ENCODE data around the gene TTC28. TPM values are rescaled to one million over a fixed set of nuclear protein-coding genes. Genes with fewer than 3 reads are reported as not detected.

The TTC28 gene
- total RNA-seq, 1 donor from 2014 or later, result 13.5 TPM

- H3K36me3 ChIP-seq (ENCODE audit: control insufficient read depth, insufficient read depth, low read length), result no peaks in the 10 kb centered on the region
- no peak for TF ChIP-seq CTCF (IDR thresholded peaks at IDR 0.05; ENCODE audit: insufficient read depth, low read length, poor library complexity, severe bottlenecking)
Measured at GRCh38 chr22:28048529-28048928, 631.1 kb downstream of the TTC28 start.

GRCh38 chr22:28047740-28048139 is 631.9 kb downstream of the TTC28 start:
- Histone ChIP-seq H3K4me3 (ENCODE audit: low read depth, low read length) (no peak overlapping the region), H3K36me3 (ENCODE audit: control insufficient read depth, insufficient read depth, low read length) (no peaks in the 10 kb centered on the region), H3K27me3 (ENCODE audit: control insufficient read depth, insufficient read depth, low read length) (no peaks in the 10 kb centered on the region)
- no peak for TF ChIP-seq CTCF (IDR thresholded peaks at IDR 0.05; ENCODE audit: insufficient read depth, low read length, poor library complexity, severe bottlenecking)
- no peak for DNase-seq (ENCODE audit: low read depth)

More at GRCh38 chr22:28048529-28048928, 631.1 kb downstream of the TTC28 start:
- H3K4me3 ChIP-seq (ENCODE audit: low read depth, low read length), result no peak overlapping the region
- no peak for DNase-seq (ENCODE audit: low read depth)
- no peaks in the 10 kb centered on the region for H3K27me3 ChIP-seq (ENCODE audit: control insufficient read depth, insufficient read depth, low read length)

GRCh38 chr22:28046100-28046499 is 633.5 kb downstream of the TTC28 start:
- Histone ChIP-seq H3K4me3 (ENCODE audit: low read depth, low read length) (no peak overlapping the region), H3K27me3 (ENCODE audit: control insufficient read depth, insufficient read depth, low read length) (no peaks in the 10 kb centered on the region), H3K36me3 (ENCODE audit: control insufficient read depth, insufficient read depth, low read length) (no peaks in the 10 kb centered on the region)
- DNase-seq (ENCODE audit: low read depth), result no peak
- TF ChIP-seq CTCF (IDR thresholded peaks at IDR 0.05; ENCODE audit: insufficient read depth, low read length, poor library complexity, severe bottlenecking), result no peak

GRCh38 chr22:28044546-28045173 is 635.0 kb downstream of the TTC28 start:
- TF ChIP-seq CTCF (IDR thresholded peaks at IDR 0.05; ENCODE audit: insufficient read depth, low read length, poor library complexity, severe bottlenecking), result no peak
- Histone ChIP-seq H3K27me3 (ENCODE audit: control insufficient read depth, insufficient read depth, low read length) (no peaks in the 10 kb centered on the region), H3K36me3 (ENCODE audit: control insufficient read depth, insufficient read depth, low read length) (no peaks in the 10 kb centered on the region), H3K4me3 (ENCODE audit: low read depth, low read length) (no peak overlapping the region)
- DNase-seq (ENCODE audit: low read depth), result no peak

- no peak for DNase-seq (ENCODE audit: low read depth)
- Histone ChIP-seq H3K4me3 (ENCODE audit: low read depth, low read length) (no peak overlapping the region), H3K36me3 (ENCODE audit: control insufficient read depth, insufficient read depth, low read length) (no peaks in the 10 kb centered on the region), H3K27me3 (ENCODE audit: control insufficient read depth, insufficient read depth, low read length) (no peaks in the 10 kb centered on the region)
- TF ChIP-seq CTCF (IDR thresholded peaks at IDR 0.05; ENCODE audit: insufficient read depth, low read length, poor library complexity, severe bottlenecking), result no peak
Measured at GRCh38 chr22:28043266-28043665, 636.4 kb downstream of the TTC28 start.
